Heart left ventricle (tissue), 13 donors: Measurements from ENCODE around the gene DNAJC7.

Source experiments
- POLR2A ChIP-seq, 2 donors: fragments of 450-650 bp; IDR thresholded peaks; one replicate each; pipeline ENCODE4 v1.6.1; 2017; ENCODE audit warnings: antibody characterized with exemption in 2 of 2, mild to moderate bottlenecking in 2 of 2, moderate library complexity in 2 of 2
- TF ChIP-seq, protein P1 (sequence below), 12 donors: fragments of 200-600 bp; sonication (generic) in 4 of 12; IDR thresholded peaks; one replicate each; pipeline versions ENCODE4 v1.5.0 to v1.8.0; 2018 to 2022; ENCODE audit warnings: antibody characterized with exemption in 12 of 12, mild to moderate bottlenecking in 5 of 12
- donor health status: ischemic (EF 13 %, LVEDD 7.1; RV severe dilation, severe dysfunction).
- donor health status: DM: no; HTN: yes; CAD: no.
- donor health status: DM: no; HTN: no; CAD: no.
- donor health status: ischemic (EF 25% LVEDD 6.9; RV normal size, moderate dysfunction).
- donor health status: ischemic (EF 25% LVEDD 5.7; RV mildly dilated, moderate dysfunction).
- donor health status: ischemic (EF 35%, LVEDD 5.7; RV mildly dilated, moderate dysfunction).
- donor health status: nonischemic (EF 11% LVEDD 7.7; RV severe dilation, severe dysfunction).
- donor health status: DM: yes; HTN: yes; CAD: no.
- donor health status: PGD.
- donor health status: ischemic (EF 29% LVEDD 5.4; RV normal size, mild dysfunction).
- donor health status: nonischemic (EF 23%, LVEDD 6.1; RV moderate dilation, normal function).

DNA sequence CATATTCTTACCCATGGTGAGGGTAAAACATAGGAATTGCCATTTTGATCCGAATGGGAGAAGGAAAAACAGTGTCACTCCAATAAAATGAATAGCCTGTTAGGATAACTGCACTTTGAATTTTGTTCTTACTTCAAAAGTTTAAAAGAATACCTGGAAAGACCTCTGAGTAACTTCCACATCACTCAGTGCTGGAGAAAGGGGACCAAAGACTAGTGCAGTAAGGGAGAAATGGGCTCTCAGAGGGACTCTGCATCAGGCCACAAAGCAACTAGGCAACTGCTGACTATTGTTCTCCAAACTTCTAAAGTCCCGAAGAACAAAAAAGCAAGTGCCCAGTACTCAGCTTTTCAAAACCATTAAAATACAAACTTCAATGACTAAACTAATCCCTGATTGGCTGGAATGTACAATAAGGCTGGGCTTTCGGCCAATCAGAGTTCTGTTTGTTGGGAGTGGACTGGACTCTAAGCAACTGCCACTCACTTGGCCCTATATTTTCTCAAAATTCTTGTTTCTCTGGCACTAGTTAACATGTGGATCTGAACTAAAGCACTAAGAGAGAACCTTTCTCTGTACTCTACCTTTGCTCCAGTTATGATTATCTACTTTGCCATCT, 6.2 kb downstream of the DNAJC7 start:
- TF ChIP-seq POLR2A (IDR thresholded peaks at IDR 0.05) = no peak
- TF ChIP-seq, protein P1, sequence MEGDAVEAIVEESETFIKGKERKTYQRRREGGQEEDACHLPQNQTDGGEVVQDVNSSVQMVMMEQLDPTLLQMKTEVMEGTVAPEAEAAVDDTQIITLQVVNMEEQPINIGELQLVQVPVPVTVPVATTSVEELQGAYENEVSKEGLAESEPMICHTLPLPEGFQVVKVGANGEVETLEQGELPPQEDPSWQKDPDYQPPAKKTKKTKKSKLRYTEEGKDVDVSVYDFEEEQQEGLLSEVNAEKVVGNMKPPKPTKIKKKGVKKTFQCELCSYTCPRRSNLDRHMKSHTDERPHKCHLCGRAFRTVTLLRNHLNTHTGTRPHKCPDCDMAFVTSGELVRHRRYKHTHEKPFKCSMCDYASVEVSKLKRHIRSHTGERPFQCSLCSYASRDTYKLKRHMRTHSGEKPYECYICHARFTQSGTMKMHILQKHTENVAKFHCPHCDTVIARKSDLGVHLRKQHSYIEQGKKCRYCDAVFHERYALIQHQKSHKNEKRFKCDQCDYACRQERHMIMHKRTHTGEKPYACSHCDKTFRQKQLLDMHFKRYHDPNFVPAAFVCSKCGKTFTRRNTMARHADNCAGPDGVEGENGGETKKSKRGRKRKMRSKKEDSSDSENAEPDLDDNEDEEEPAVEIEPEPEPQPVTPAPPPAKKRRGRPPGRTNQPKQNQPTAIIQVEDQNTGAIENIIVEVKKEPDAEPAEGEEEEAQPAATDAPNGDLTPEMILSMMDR (IDR thresholded peaks at IDR 0.05) = no peak
